HepG2 (cell line): ENCODE results near the gene AHRR. TPM values are rescaled to one million over a fixed set of nuclear protein-coding genes. Genes with fewer than 3 reads are reported as not detected.

ENCODE experiments used
- ATAC-seq: fragments of 200-7000 bp; cut with Tn5 transposase; 3 replicates; pipeline ENCODE4 v1.9.1; 2020; ENCODE audit warnings: mild to moderate bottlenecking, moderate library complexity
- BruUV-seq: library from RNA; stranded (reverse); fragments of 400-500 nt; replicated peaks from 2 replicates; lab custom pipeline; 2021; lab: Mats Ljungman, UMichigan
- CTCF ChIA-PET: fragments of 300-600 bp; formaldehyde crosslinking; extraction: SDS; loops from one replicate; lab custom pipeline; 2021; ENCODE audit warnings: low total read pairs, inconsistent platforms, low intra/inter-chr PET ratio; lab: Yijun Ruan, JAX
- POLR2A ChIA-PET: fragments of 350-600 bp; sonication (Branson Sonifier 250); formaldehyde crosslinking; loops from one replicate; lab custom pipeline; 2020; ENCODE audit warnings: antibody characterized with exemption, inconsistent platforms; lab: Yijun Ruan, JAX
- DNase-seq: peaks from one replicate; pipeline ENCODE4 v3.0.0-alpha.2; 2015; ENCODE audit warnings: low spot score
- FAIRE-seq: peaks from 3 replicates; lab custom pipeline; 2011; peaks lifted over from hg19 to GRCh38; lab: Jason Lieb, UNC
- H2AFZ ChIP-seq: one replicate; pipeline ENCODE4 v1.6.1; 2011; ENCODE audit warnings: low read length, inconsistent platforms
- H3K27ac ChIP-seq: fragments of 300-600 bp; 3 replicates; pipeline ENCODE4 v1.8.0; 2011; ENCODE audit warnings: mixed run types, mild to moderate bottlenecking, mixed read lengths, low read length, inconsistent platforms; ENCODE audit not compliant: insufficient read depth; ENCODE audit errors: extremely low read length
- H3K27me3 ChIP-seq, 2 experiments: fragments of 200-600 bp in 1 of 2; 2 replicates in 1 of 2; 3 replicates in 1 of 2; pipeline versions ENCODE4 v1.6.0 to v1.8.0; 2011; ENCODE audit warnings: low read length in 2 of 2, mild to moderate bottlenecking in 2 of 2, moderate library complexity in 2 of 2, inconsistent platforms in 1 of 2; ENCODE audit not compliant: insufficient read depth in 2 of 2, control insufficient read depth in 1 of 2
- H3K36me3 ChIP-seq, 2 experiments: fragments of 200-600 bp in 1 of 2; replicated peaks in 1 of 2; 2 replicates in 1 of 2; 3 replicates in 1 of 2; pipeline versions ENCODE4 v1.5.1 to v1.8.0; 2011; ENCODE audit warnings: low read length in 2 of 2, inconsistent platforms in 1 of 2; ENCODE audit not compliant: insufficient read depth in 2 of 2, control insufficient read depth in 1 of 2
- H3K4me1 ChIP-seq: 2 replicates; pipeline ENCODE4 v1.5.1; 2012; ENCODE audit warnings: low read length, inconsistent platforms; ENCODE audit not compliant: insufficient read depth
- H3K4me2 ChIP-seq: 2 replicates; pipeline ENCODE4 v1.6.0; 2011; ENCODE audit warnings: low read depth, low read length, inconsistent platforms
- H3K4me3 ChIP-seq, 3 experiments: fragments of 200-600 bp in 1 of 3; sonication (generic), shearing (Covaris generic) in 1 of 3; replicated peaks in 1 of 3; 2 replicates each; pipeline ENCODE4 v1.5.1; 2011 to 2016; ENCODE audit warnings: low read length in 3 of 3, inconsistent platforms in 2 of 3, low read depth in 2 of 3, mild to moderate bottlenecking in 2 of 3, control low read depth in 1 of 3, mixed read lengths in 1 of 3; ENCODE audit not compliant: insufficient read depth in 1 of 3
- H3K79me2 ChIP-seq: one replicate; pipeline ENCODE4 v1.6.1; 2011; ENCODE audit warnings: low read length, inconsistent platforms; ENCODE audit not compliant: insufficient read depth
- H3K9ac ChIP-seq: 2 replicates; pipeline ENCODE4 v1.6.0; 2011; ENCODE audit warnings: mild to moderate bottlenecking, low read depth, low read length, inconsistent platforms; ENCODE audit not compliant: insufficient read depth
- H3K9me3 ChIP-seq: 2 replicates; pipeline ENCODE4 v1.5.1; 2012; ENCODE audit warnings: mild to moderate bottlenecking, low read length
- H4K20me1 ChIP-seq: 2 replicates; pipeline ENCODE4 v1.6.0; 2011; ENCODE audit warnings: inconsistent platforms, mild to moderate bottlenecking, low read length, moderate library complexity; ENCODE audit not compliant: insufficient read depth
- ELF3 ChIP-seq: IDR thresholded peaks from 2 replicates; pipeline ENCODE4 v1.6.1; 2016; ENCODE audit warnings: missing genetic modification reagents, missing compliant biosample characterization
- GLI4 ChIP-seq: sonication (generic); formaldehyde crosslinking; IDR thresholded peaks from 2 replicates; pipeline ENCODE4 v1.5.1; 2020; ENCODE audit warnings: missing genetic modification reagents, mild to moderate bottlenecking, moderate library complexity, borderline replicate concordance
- IKZF1 ChIP-seq: fragments of 450-650 bp; IDR thresholded peaks from 2 replicates; pipeline ENCODE4 v1.7.1; 2016
- LRRFIP1 ChIP-seq: sonication (generic); formaldehyde crosslinking; conservative IDR thresholded peaks from 2 replicates; pipeline ENCODE4 v1.4.0; 2020; ENCODE audit warnings: missing genetic modification reagents
- PLRG1 ChIP-seq: fragments of 450-650 bp; conservative IDR thresholded peaks from 2 replicates; pipeline ENCODE4 v1.6.1; 2016
- RBM22 ChIP-seq: fragments of 200-400 bp; formaldehyde crosslinking; optimal IDR thresholded peaks from 2 replicates; pipeline ENCODE3; 2017; ENCODE audit warnings: mild to moderate bottlenecking, low read length, moderate library complexity
- SNAPC4 ChIP-seq: sonication (generic); formaldehyde crosslinking; IDR thresholded peaks from 2 replicates; pipeline ENCODE4 v1.4.0; 2020; ENCODE audit warnings: mild to moderate bottlenecking, missing genetic modification reagents
- TAF15 ChIP-seq: fragments of 200-400 bp; formaldehyde crosslinking; IDR thresholded peaks from one replicate; pipeline ENCODE4 v1.6.1; 2018; ENCODE audit warnings: mild to moderate bottlenecking, low read depth, low read length; ENCODE audit not compliant: poor library complexity, severe bottlenecking
- ZFP41 ChIP-seq: sonication (generic); formaldehyde crosslinking; IDR thresholded peaks from 2 replicates; pipeline ENCODE4 v1.4.0; 2020; ENCODE audit warnings: mild to moderate bottlenecking, missing genetic modification reagents, borderline replicate concordance
- ZKSCAN8 ChIP-seq: IDR thresholded peaks from 2 replicates; pipeline ENCODE4 v1.6.1; 2016; ENCODE audit warnings: borderline replicate concordance, missing genetic modification reagents, missing compliant biosample characterization
- ZMYM3 ChIP-seq: sonication (generic); formaldehyde crosslinking; IDR thresholded peaks from 2 replicates; pipeline ENCODE4 v1.5.1; 2020; ENCODE audit warnings: mild to moderate bottlenecking, missing genetic modification reagents
- ZNF12 ChIP-seq: sonication (generic); formaldehyde crosslinking; IDR thresholded peaks from 2 replicates; pipeline ENCODE4 v1.5.0; 2020; ENCODE audit warnings: missing genetic modification reagents
- ZNF160 ChIP-seq: sonication (generic); formaldehyde crosslinking; IDR thresholded peaks from 2 replicates; pipeline ENCODE4 v1.8.0; 2022; ENCODE audit warnings: mild to moderate bottlenecking, inconsistent platforms, missing genetic modification reagents
- ZNF7 ChIP-seq: IDR thresholded peaks from 2 replicates; pipeline ENCODE4 v1.6.1; 2016; ENCODE audit warnings: missing biosample characterization, missing genetic modification reagents
- WGBS: methylation state at CpG from one replicate; pipeline ENCODE4 v1.1.6; 2017; ENCODE audit warnings: low lambda C conversion rate; 5-methylcytosine and 5-hydroxymethylcytosine counted together
- in situ Hi-C: cut with HindIII; loops from 2 replicates; pipeline ENCODE4 v1.10.0; 2017; ENCODE audit warnings: low pct_unique_long_range_greater_than_20kb; ENCODE audit not compliant: extremely low pct_ligation_motif_present
- intact Hi-C: fragments of 100-400 bp; cut with micrococcal nuclease; formaldehyde crosslinking; loops from one replicate; pipeline ENCODE4 v1.10.0; 2022; ENCODE audit not compliant: unreplicated experiment
- polyA plus RNA-seq, 8 experiments: library from polyadenylated mRNA; depleted of rRNA in 3 of 8; stranded (reverse) in 7 of 8; unstranded in 1 of 8; fragments of >200 nt; fragmentation: Illumina TruSeq in 4 of 8; extraction: Trizol in 4 of 8; gene quantifications; 2 replicates each; pipeline versions ENCODE4 v1.2.1 to v1.2.3, GENCODE V29; 2011 to 2016; ENCODE audit warnings: low read depth in 4 of 8, missing spikeins in 1 of 8, mixed read lengths in 1 of 8; ENCODE audit not compliant: insufficient read depth in 1 of 8
- total RNA-seq, 5 experiments: library from RNA; depleted of rRNA; stranded (reverse); fragments of >200 nt; fragmentation: Illumina TruSeq; extraction: Trizol; gene quantifications; 2 replicates each; pipeline ENCODE4 v1.2.3, GENCODE V29; 2016; ENCODE audit warnings: low read depth in 1 of 5
- TF ChIP-seq, protein P1 (sequence below): sonication (generic); formaldehyde crosslinking; IDR thresholded peaks from 2 replicates; pipeline ENCODE4 v1.8.0; 2023; ENCODE audit warnings: mild to moderate bottlenecking, missing genetic modification reagents

Gene AHRR
- total and polyA plus RNA-seq, 2 of the 13 experiments (the other 11 are each of a cell fraction or from before 2014, with no cell fraction given): 0.28 to 0.35 TPM

GRCh38 chr5:482021-482420 lies 160.5 kb downstream of the AHRR start (continued):
- no peak for TF ChIP-seq ELF3
- TF ChIP-seq TAF15: no peak
- TF ChIP-seq, all 625 proteins: peak for 0

- intact Hi-C loops: no loop called here
- DNase-seq: no peak
- H3K9me3 ChIP-seq: no peaks in the 10 kb centered on the region
- in situ Hi-C loops: no loop called here
- H3K79me2 ChIP-seq: no peaks in the 10 kb centered on the region
- no peaks in the 10 kb centered on the region for H3K36me3 ChIP-seq
- H4K20me1 ChIP-seq: no peaks in the 10 kb centered on the region
- ATAC-seq: no peak
- ChIA-PET POLR2A (no interaction called here), CTCF (no interaction called here)
- no peak overlapping the region for H3K9ac ChIP-seq
- no peak overlapping the region for H3K27ac ChIP-seq
- no peak overlapping the region for H3K4me3 ChIP-seq
- H3K4me1 ChIP-seq: no peaks in the 10 kb centered on the region
- H3K27me3 ChIP-seq: peaks cover 20 to 82% of the 10 kb centered on the region in 2 experiments; a peak in 4 of 5 replicates
- no peak overlapping the region for H3K4me2 ChIP-seq
- 88% methylated on average over 5 of the region's 27 CpGs for WGBS
- no peak for FAIRE-seq
- no peak overlapping the region for H2AFZ ChIP-seq
- BruUV-seq: no TSS peak
- TF ChIP-seq LRRFIP1 (CRISPR knock-in tag) (no peak), ZFP41 (CRISPR knock-in tag) (no peak), ZNF7 (CRISPR knock-in tag) (no peak), GLI4 (CRISPR knock-in tag) (no peak), IKZF1 (no peak), ZKSCAN8 (CRISPR knock-in tag) (no peak), ZNF160 (CRISPR knock-in tag) (no peak), PLRG1 (no peak), ZNF12 (no peak), ZMYM3 (CRISPR knock-in tag) (no peak), SNAPC4 (CRISPR knock-in tag) (no peak), RBM22 (no peak)
- TF ChIP-seq, protein P1, sequence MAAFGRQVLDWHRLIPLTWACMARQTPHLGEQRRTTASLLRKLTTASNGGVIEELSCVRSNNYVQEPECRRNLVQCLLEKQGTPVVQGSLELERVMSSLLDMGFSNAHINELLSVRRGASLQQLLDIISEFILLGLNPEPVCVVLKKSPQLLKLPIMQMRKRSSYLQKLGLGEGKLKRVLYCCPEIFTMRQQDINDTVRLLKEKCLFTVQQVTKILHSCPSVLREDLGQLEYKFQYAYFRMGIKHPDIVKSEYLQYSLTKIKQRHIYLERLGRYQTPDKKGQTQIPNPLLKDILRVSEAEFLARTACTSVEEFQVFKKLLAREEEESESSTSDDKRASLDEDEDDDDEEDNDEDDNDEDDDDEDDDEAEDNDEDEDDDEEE (CRISPR knock-in tag): no peak
Measured at GRCh38 chr5:482506-482905, 161.0 kb downstream of the AHRR start.
